Measurements from ENCODE around the gene SLC24A4.

SLC24A4 gene

GRCh38 chr14:92288994-92289660 is 33.8 kb upstream of the SLC24A4 start:
- no peaks in the 10 kb centered on the region for H3K27me3 ChIP-seq (ENCODE audit: low read length)
- no peaks in the 10 kb centered on the region for H3F3A ChIP-seq (ENCODE audit: insufficient read depth)

GRCh38 chr14:92292673-92293072 is 30.3 kb upstream of the SLC24A4 start:
- TF ChIP-seq EZH2phosphoT487 (conservative IDR thresholded peaks at IDR 0.05; ENCODE audit: low read length) (no peak), CTCF (IDR thresholded peaks at IDR 0.05; ENCODE audit: insufficient read depth, low read length, poor library complexity, severe bottlenecking) (no peak)
- H3K79me2 ChIP-seq (ENCODE audit: insufficient read depth, low read length), result no peaks in the 10 kb centered on the region
- no peak overlapping the region for H3K27ac ChIP-seq (ENCODE audit: low read depth, low read length)
- no peaks in the 10 kb centered on the region for H4K20me1 ChIP-seq (ENCODE audit: low read depth, low read length)
- H3K9me2 ChIP-seq (replicated peaks; ENCODE audit: insufficient read depth, low read length), result 0 out of 2 replicates have a peak, but pooled peaks cover 6% of the 10 kb centered on the region
- H2AFZ ChIP-seq (ENCODE audit: low read depth, low read length, severe bottlenecking), result no peak overlapping the region
- no peaks in the 10 kb centered on the region for H3K36me3 ChIP-seq (ENCODE audit: low read length)
- H3F3A ChIP-seq (ENCODE audit: insufficient read depth), result no peaks in the 10 kb centered on the region
- H3K4me3 ChIP-seq (ENCODE audit: insufficient read depth, low read length, poor library complexity, severe bottlenecking), result no peak overlapping the region
- H3K27me3 ChIP-seq (ENCODE audit: low read length), result no peaks in the 10 kb centered on the region
- no peaks in the 10 kb centered on the region for H3K9me3 ChIP-seq (ENCODE audit: insufficient read depth, low read length)
- no peak overlapping the region for H3K9ac ChIP-seq (ENCODE audit: low read length)
- no peak overlapping the region for H3K4me2 ChIP-seq (ENCODE audit: low read depth, low read length, poor library complexity, severe bottlenecking)

More at GRCh38 chr14:92288994-92289660, 33.8 kb upstream of the SLC24A4 start:
- H3K9me2 ChIP-seq (replicated peaks; ENCODE audit: insufficient read depth, low read length), result 0 out of 2 replicates have a peak, but pooled peaks cover 6% of the 10 kb centered on the region
- H3K9ac ChIP-seq (ENCODE audit: low read length), result no peak overlapping the region
- no peaks in the 10 kb centered on the region for H3K79me2 ChIP-seq (ENCODE audit: insufficient read depth, low read length)
- no peak for TF ChIP-seq EZH2phosphoT487 (conservative IDR thresholded peaks at IDR 0.05; ENCODE audit: low read length)
- no peak for TF ChIP-seq CTCF (IDR thresholded peaks at IDR 0.05; ENCODE audit: insufficient read depth, low read length, poor library complexity, severe bottlenecking)
- no peak overlapping the region for H3K4me2 ChIP-seq (ENCODE audit: low read depth, low read length, poor library complexity, severe bottlenecking)
- no peak overlapping the region for H3K27ac ChIP-seq (ENCODE audit: low read depth, low read length)
- H2AFZ ChIP-seq (ENCODE audit: low read depth, low read length, severe bottlenecking), result no peak overlapping the region
- H4K20me1 ChIP-seq (ENCODE audit: low read depth, low read length), result no peaks in the 10 kb centered on the region
- H3K36me3 ChIP-seq (ENCODE audit: low read length), result no peaks in the 10 kb centered on the region
- H3K4me3 ChIP-seq (ENCODE audit: insufficient read depth, low read length, poor library complexity, severe bottlenecking), result no peak overlapping the region
- H3K9me3 ChIP-seq (ENCODE audit: insufficient read depth, low read length), result no peaks in the 10 kb centered on the region

- Histone ChIP-seq H3K79me2 (ENCODE audit: insufficient read depth, low read length) (no peaks in the 10 kb centered on the region), H2AFZ (ENCODE audit: low read depth, low read length, severe bottlenecking) (no peak overlapping the region), H3K4me2 (ENCODE audit: low read depth, low read length, poor library complexity, severe bottlenecking) (no peak overlapping the region), H3K36me3 (ENCODE audit: low read length) (no peaks in the 10 kb centered on the region), H3F3A (ENCODE audit: insufficient read depth) (no peaks in the 10 kb centered on the region), H3K4me3 (ENCODE audit: insufficient read depth, low read length, poor library complexity, severe bottlenecking) (no peak overlapping the region), H3K9me3 (ENCODE audit: insufficient read depth, low read length) (no peaks in the 10 kb centered on the region), H3K9ac (ENCODE audit: low read length) (no peak overlapping the region), H4K20me1 (ENCODE audit: low read depth, low read length) (no peaks in the 10 kb centered on the region), H3K27me3 (ENCODE audit: low read length) (no peaks in the 10 kb centered on the region), H3K9me2 (replicated peaks; ENCODE audit: insufficient read depth, low read length) (0 out of 2 replicates have a peak, but pooled peaks cover 6% of the 10 kb centered on the region), H3K27ac (ENCODE audit: low read depth, low read length) (no peak overlapping the region)
- no peak for TF ChIP-seq CTCF (IDR thresholded peaks at IDR 0.05; ENCODE audit: insufficient read depth, low read length, poor library complexity, severe bottlenecking)
- no peak for TF ChIP-seq EZH2phosphoT487 (conservative IDR thresholded peaks at IDR 0.05; ENCODE audit: low read length)
Measured at GRCh38 chr14:92294506-92294905, 28.5 kb upstream of the SLC24A4 start.
